H1 (cell line): ENCODE data around the gene PPOX.
A peak's percentile ranks its signal among the peaks of the same experiment; 100 is the strongest.

ENCODE experiments used
- CHD1 ChIP-seq: IDR thresholded peaks from 2 replicates; pipeline ENCODE4 v1.6.1; 2012; ENCODE audit warnings: low read depth, low read length, improper control_type of control experiment
- EZH2 ChIP-seq: fragments of 200-600 bp; sonication (generic); IDR thresholded peaks from 2 replicates; pipeline ENCODE4 v1.7.1; 2012; ENCODE audit warnings: low read depth, mild to moderate bottlenecking, moderate library complexity, low read length, inconsistent platforms; ENCODE audit not compliant: severe bottlenecking
- POLR2A ChIP-seq, 2 experiments: IDR thresholded peaks; 1 replicate in 1 of 2; 2 replicates in 1 of 2; pipeline ENCODE4 v1.6.1; 2011; ENCODE audit warnings: low read depth in 2 of 2, low read length in 2 of 2, mild to moderate bottlenecking in 2 of 2; ENCODE audit errors: control extremely low read depth in 1 of 2
- RNF2 ChIP-seq: fragments of 200-900, 300-1000 bp; sonication (generic); IDR thresholded peaks from 2 replicates; pipeline ENCODE4 v1.7.1; 2016; ENCODE audit warnings: borderline replicate concordance, low read depth, mild to moderate bottlenecking, antibody characterized with exemption, low read length; ENCODE audit not compliant: poor library complexity, severe bottlenecking; ENCODE audit errors: missing control alignments

GRCh38 chr1:161177112-161177935, 11.1 kb downstream of the PPOX start, which contains the start of gene B4GALT3:
- TF ChIP-seq POLR2A (IDR thresholded peaks at IDR 0.05; ENCODE audit: control extremely low read depth in 1 of 2, low read depth in 2 of 2, low read length in 2 of 2) (peak; percentile 89 to 97), RNF2 (no peak), CHD1 (no peak), EZH2 (no peak)
